Stimulated activated CD4-positive, alpha-beta T cell treated with anti-CD3 and anti-CD28 coated beads, Interleukin-12 subunit alpha, Interleukin-12 subunit beta, amount 100 ng/mL, for 24 hours (primary cell): ENCODE results near the gene SDHB.

Experiments
- DNase-seq, 2 experiments: peaks; one replicate each; pipeline ENCODE4 v3.0.0-alpha.2; 2020; ENCODE audit warnings: low read depth in 2 of 2

SDHB gene

DNA sequence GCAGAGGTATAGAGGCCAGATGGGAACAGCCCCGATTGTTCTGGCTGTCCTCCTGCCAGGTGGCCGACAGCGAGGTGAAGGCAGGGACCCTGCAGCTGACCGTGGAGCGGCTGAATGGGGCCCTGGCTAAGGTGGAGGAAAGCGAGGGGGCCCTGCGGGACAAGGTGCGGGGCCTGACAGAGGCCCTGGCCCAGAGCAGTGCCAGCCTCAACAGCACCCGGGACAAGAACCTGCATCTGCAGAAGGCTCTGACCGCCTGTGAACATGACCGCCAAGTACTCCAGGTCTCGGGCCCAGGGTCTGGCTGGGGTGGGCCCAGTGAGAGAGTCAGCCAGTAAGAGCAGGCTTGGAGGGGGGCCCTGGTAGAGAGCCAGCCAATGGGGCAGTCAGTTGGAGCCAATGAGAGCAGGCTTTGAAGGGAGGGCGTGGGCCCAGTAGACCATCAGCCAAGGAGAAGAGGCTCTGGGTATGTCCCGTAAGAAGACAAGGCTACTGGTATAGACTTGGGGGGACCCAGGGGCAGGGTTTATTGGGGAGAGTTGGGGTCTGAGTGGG lies 84.7 kb downstream of the SDHB start:
- no peak for DNase-seq
